22Rv1 (cell line): Measurements from ENCODE around the gene ZNF439.

ENCODE experiments used
- CTCF ChIP-seq: fragments of 450-650 bp; IDR thresholded peaks from 2 replicates; pipeline ENCODE4 v1.5.1; 2017; ENCODE audit warnings: mild to moderate bottlenecking
- ZFX ChIP-seq: fragments of 450-650 bp; IDR thresholded peaks from 2 replicates; pipeline ENCODE4 v1.6.1; 2017; ENCODE audit warnings: antibody characterized with exemption, borderline replicate concordance

- TF ChIP-seq CTCF (no peak), ZFX (no peak)
These were observed 41.5 kb upstream of the ZNF439 start for GRCh38 chr19:11807099-11807380.
